C1 segment of cervical spinal cord (tissue), 14 donors: ENCODE results near the gene TRIM71.

Experiments used
- DNase-seq, 14 donors: peaks; one replicate each; lab custom pipeline; 2025; lab: John Stamatoyannopoulos, UW

The TRIM71 gene

DNA sequence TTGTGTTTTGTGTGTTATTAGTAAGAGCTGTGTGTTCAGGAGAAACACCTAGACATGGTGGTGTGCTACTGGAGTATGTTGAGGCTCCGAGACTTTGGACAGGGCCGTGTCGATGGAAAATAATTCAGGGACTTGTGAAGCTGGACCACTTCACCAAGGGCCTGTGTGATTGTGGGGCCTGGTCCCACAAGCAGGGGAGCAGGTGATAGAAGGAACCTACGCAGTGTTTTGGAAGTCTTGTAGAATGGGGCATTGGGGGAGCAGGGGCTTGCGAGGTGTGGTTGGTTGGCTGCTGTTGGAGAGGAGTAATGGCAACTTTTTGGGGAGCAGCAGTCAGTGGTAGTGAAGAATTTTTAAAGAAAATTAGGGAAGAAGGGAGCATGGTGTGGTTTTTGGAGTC, 48.7 kb downstream of the TRIM71 start:
- no peak for DNase-seq

DNA sequence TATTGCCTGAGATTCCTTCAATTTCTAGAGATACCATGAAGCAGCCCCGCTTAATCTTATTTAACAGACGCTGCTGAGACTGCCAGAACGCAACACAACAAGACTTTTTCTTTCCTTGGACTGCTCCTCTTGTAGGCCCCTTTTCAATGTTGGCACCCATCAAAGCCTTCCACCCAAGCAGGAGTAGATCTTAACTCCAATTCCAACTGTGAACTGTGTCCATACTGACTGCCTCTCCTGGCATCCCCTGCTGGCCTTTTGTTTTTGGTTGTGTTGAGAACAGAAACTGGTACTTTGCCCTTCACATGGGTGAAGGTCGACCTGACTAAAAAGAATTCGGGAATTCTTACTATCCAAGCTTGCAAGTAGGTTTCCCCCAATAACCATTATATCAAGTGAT, 50.2 kb downstream of the TRIM71 start:
- DNase-seq = no peak

- no peak for DNase-seq
These were observed 51.1 kb downstream of the TRIM71 start for GRCh38 chr3:32868719-32869512.

GRCh38 chr3:32869513-32870047, 51.8 kb downstream of the TRIM71 start:
- no peak for DNase-seq

DNA sequence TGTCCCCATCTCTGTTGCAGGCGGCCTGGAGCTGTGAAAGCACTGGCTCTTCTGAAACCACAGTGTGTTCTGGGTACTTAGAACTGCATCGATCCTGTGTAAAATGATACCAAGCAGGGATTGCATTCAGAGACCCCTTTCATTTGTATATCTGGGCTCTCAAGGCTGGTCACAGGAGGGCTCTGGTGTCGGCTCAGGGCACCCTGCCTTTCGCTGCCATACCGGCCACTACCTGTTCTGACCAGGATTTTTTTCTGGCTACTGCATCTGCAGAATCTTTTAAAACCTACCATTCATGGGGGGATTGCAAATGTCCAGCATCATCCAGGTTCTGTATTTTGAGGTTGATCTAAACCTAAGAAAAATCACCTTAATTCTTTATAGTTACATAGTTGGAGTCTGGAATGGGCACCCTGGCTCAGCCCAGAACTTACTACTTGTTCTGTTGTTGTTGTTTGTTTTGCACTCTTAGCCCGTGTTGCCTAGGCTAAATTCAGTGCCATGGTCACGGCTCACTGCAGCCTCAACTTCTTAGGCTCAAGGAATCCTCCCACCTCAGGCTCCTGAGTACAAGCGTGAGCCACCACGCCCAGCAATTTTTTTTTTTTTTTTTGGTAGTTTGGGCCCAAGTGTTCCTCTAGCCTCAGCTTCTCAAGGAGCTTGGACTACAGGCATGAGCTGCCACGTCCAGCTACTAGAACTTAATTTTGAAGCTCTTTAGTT, 52.7 kb downstream of the TRIM71 start:
- no peak for DNase-seq

GRCh38 chr3:32871273-32871672, 53.5 kb downstream of the TRIM71 start:
- DNase-seq = no peak

- DNase-seq = peak in 2 of 14 donors; percentile 8 to 18
These were observed 54.9 kb downstream of the TRIM71 start for GRCh38 chr3:32872487-32873382.

DNA sequence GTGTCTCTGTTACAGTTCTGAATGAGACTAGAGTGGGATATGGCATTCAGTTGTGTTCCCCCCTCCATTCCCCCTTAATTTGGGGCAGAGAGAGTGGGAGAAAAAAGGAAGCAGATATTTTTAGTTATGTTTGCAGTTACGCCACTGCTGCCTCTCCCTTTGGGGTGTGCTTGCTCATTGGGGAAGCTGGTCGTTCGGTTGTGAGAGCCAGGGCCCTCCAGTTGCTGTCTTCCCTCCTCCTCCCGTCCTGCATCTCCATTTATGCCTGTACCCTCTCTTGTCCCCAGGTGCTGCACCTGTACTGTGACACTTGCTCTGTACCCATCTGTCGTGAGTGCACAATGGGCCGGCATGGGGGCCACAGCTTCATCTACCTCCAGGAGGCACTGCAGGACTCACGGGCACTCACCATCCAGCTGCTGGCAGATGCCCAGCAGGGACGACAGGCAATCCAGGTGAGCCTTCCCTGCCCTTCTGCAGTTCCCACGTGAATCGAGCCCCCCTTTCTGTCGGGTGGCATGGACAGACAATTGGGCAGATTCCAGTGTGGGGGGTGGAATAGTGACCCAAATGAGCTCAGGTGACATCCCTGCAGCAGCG, 55.8 kb downstream of the TRIM71 start:
- DNase-seq = no peak

DNA sequence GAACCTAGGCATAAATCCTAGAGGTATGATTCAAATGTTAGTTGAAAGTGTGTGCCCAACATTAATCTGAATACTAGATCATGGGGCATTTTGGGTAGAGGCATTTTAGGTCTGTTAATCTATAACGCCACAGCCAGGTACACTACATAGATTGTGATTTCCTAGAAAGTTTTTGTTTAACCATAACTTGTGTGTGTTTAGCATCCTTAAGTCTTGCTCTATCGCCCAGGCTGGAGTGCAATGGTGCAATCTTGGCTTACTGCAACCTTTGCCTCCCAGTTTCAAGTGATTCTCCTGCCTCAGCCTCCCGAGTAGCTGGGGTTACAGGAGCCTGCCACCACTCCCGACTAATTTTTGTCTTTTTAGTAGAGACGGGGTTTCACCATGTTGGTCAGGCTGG, 59.1 kb downstream of the TRIM71 start:
- DNase-seq = no peak

GRCh38 chr3:32877598-32877997, 59.8 kb downstream of the TRIM71 start:
- no peak for DNase-seq

GRCh38 chr3:32880225-32880624, 62.4 kb downstream of the TRIM71 start:
- no peak for DNase-seq

DNA sequence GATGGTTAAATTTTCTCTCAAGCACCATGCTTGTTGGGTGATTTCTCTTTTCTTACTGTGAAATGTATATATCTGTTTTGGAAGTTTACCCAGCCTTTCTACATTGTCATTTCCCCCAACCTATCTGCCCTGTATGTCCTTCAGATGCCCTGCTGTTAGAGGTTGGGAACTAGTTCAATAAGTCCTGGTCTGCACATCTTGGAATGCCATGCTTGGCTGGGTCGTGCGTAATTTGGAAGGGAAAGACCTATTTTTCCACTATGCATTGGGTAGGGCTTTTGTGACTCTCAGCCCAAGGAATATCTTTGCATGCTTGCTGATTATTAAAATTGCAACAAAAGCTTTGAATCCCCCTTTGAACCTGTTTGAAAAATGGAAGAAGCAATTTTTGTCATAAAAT, 63.8 kb downstream of the TRIM71 start:
- no peak for DNase-seq

DNA sequence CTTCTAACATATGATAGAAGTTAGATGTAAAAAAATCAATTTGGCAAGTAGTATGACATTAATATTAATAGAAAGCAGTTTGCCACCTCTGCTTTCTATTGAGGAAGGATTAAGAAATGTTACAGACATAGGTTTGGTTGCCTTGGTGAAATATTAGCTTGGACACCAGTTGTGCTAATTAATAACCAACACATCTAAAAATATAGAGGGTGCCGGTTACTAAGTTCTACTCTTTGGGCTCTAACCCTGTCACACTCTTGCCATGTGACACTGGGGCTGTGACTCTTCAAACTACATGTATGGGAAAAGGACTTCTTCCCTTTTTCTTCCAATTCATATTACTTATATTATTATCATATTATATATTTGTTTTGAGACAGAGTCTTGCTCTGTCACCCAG, 64.4 kb downstream of the TRIM71 start:
- DNase-seq = no peak

GRCh38 chr3:32882603-32883025, 64.8 kb downstream of the TRIM71 start:
- no peak for DNase-seq

- DNase-seq = no peak
These were observed 66.0 kb downstream of the TRIM71 start for GRCh38 chr3:32883817-32884216.

GRCh38 chr3:32884591-32884990, 66.8 kb downstream of the TRIM71 start:
- no peak for DNase-seq

DNA sequence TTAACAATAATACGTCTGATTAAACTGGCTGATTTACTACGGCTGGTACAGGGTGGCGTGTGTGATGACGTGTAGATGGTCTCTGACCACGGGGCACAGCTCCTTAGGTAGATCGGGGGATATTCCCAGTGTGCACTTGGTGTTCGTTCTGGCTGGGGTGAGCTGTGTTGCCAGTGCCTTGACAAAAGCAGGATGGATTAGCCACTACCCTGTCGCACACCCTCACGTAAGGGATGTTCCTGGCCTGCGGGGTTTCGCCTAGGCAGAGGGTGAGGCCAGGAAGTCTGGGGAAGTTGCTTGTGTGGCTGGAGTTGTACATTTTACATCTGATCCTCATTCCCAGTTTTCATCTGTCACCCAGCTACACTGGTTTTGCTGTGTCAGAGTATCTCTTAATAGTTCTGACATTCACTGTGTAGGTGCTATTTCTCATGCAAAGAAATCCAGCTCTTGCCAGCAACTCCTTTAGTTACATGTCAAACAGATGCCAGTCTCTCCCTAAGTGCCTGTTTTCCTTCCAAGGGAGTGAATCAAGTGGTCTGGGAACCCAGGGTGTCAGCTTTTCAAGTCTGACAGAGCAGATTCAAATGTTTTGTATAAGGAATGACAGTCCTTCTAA, 67.6 kb downstream of the TRIM71 start:
- no peak for DNase-seq

- no peak for DNase-seq
These were observed 68.5 kb downstream of the TRIM71 start for GRCh38 chr3:32886296-32886695.

GRCh38 chr3:32886911-32887310, 69.1 kb downstream of the TRIM71 start:
- DNase-seq = no peak

DNA sequence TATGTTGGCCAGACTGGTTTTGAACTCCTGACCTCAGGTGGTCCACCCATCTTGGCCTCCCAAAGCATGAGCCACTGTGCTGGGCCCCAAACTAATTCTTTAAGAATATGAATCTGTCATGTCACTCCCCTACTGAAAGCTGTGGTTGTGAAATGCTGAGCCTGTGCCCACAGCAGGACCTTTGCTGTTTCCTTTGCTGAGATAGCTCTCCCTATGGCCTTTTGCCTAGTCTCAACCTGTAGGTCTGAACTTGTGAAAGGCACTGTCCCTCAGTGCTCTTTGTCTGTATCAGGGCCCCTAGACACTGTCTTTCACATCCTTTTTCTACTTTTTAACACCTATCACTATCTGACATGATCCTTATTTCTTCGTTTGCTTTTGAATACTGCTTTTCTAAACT, 70.9 kb downstream of the TRIM71 start:
- no peak for DNase-seq
